GM12878 (cell line): Measurements from ENCODE around the gene ZNF239. TPM values are rescaled to one million over a fixed set of nuclear protein-coding genes. Genes with fewer than 3 reads are reported as not detected.

Experiments used
- ATAC-seq: fragments of 200-7000 bp; cut with Tn5 transposase; 3 replicates; pipeline ENCODE4 v1.9.1; 2020; ENCODE audit warnings: mild to moderate bottlenecking, moderate library complexity
- BruUV-seq: library from RNA; stranded (reverse); fragments of 400-500 nt; replicated peaks from 2 replicates; lab custom pipeline; 2021; lab: Mats Ljungman, UMichigan
- CTCF ChIA-PET: fragments of 300-600 bp; sonication (Branson Sonifier 250); formaldehyde crosslinking; extraction: SDS; loops from one replicate; lab custom pipeline; 2021; ENCODE audit warnings: inconsistent platforms; lab: Yijun Ruan, JAX
- POLR2A ChIA-PET: fragments of 350-600 bp; formaldehyde crosslinking; extraction: SDS; loops from one replicate; lab custom pipeline; 2021; ENCODE audit warnings: inconsistent platforms; lab: Charles Lee
- RAD21 ChIA-PET: fragments of 300-600 bp; sonication (Branson Sonifier 250); formaldehyde crosslinking; loops from one replicate; lab custom pipeline; 2023; ENCODE audit warnings: antibody characterized with exemption; ENCODE audit not compliant: unreplicated experiment; lab: Charles Lee
- SMC1A ChIA-PET: fragments of 300-600 bp; sonication (Branson Sonifier 250); formaldehyde crosslinking; loops from one replicate; lab custom pipeline; 2023; ENCODE audit not compliant: unreplicated experiment, uncharacterized antibody; lab: Charles Lee
- DNase-seq: peaks from one replicate; pipeline ENCODE4 v3.0.0-alpha.2; 2011; ENCODE audit warnings: low read depth, low spot score
- FAIRE-seq: peaks from 3 replicates; lab custom pipeline; 2011; peaks lifted over from hg19 to GRCh38; lab: Jason Lieb, UNC
- H2AFZ ChIP-seq: 2 replicates; pipeline ENCODE4 v1.6.0; 2011; ENCODE audit warnings: low read depth, low read length, control low read depth; ENCODE audit not compliant: control insufficient read depth
- H3K27ac ChIP-seq: 2 replicates; pipeline ENCODE4 v1.5.1; 2011; ENCODE audit warnings: control low read depth; ENCODE audit not compliant: control insufficient read depth, insufficient read depth
- H3K27me3 ChIP-seq, 2 experiments: replicated peaks in 1 of 2; 2 replicates each; pipeline versions ENCODE4 v1.6.0 to v1.6.1; 2011; ENCODE audit warnings: low read length in 1 of 2; ENCODE audit not compliant: control insufficient read depth in 2 of 2, insufficient read depth in 2 of 2
- H3K36me3 ChIP-seq, 2 experiments: 2 replicates each; pipeline ENCODE4 v1.5.1; 2011; ENCODE audit warnings: low read length in 1 of 2; ENCODE audit not compliant: control insufficient read depth in 2 of 2, insufficient read depth in 2 of 2
- H3K4me1 ChIP-seq: 2 replicates; pipeline ENCODE4 v1.6.1; 2011; ENCODE audit warnings: mild to moderate bottlenecking, low read length, moderate library complexity, mixed read lengths; ENCODE audit not compliant: control insufficient read depth, insufficient read depth
- H3K4me2 ChIP-seq: 2 replicates; pipeline ENCODE4 v1.6.0; 2011; ENCODE audit warnings: control low read depth; ENCODE audit not compliant: control insufficient read depth, insufficient read depth
- H3K4me3 ChIP-seq: fragments of 200-600 bp; sonication (generic); 2 replicates; pipeline ENCODE4 v1.5.1; 2016
- H3K79me2 ChIP-seq: 2 replicates; pipeline ENCODE4 v1.6.0; 2011; ENCODE audit warnings: low read length; ENCODE audit not compliant: control insufficient read depth, insufficient read depth
- H3K9ac ChIP-seq: 2 replicates; pipeline ENCODE4 v1.8.0; 2011; ENCODE audit warnings: low read length, control low read depth, mixed read lengths; ENCODE audit not compliant: control insufficient read depth, insufficient read depth
- H3K9me3 ChIP-seq: replicated peaks from 3 replicates; pipeline ENCODE4 v1.5.1; 2011; ENCODE audit warnings: mild to moderate bottlenecking, low read length; ENCODE audit not compliant: control insufficient read depth, insufficient read depth
- H4K20me1 ChIP-seq: 2 replicates; pipeline ENCODE4 v1.6.0; 2011; ENCODE audit not compliant: control insufficient read depth, insufficient read depth
- E2F8 ChIP-seq: fragments of 450-650 bp; IDR thresholded peaks from 2 replicates; pipeline ENCODE4 v1.6.1; 2018; ENCODE audit warnings: mild to moderate bottlenecking, low read depth, moderate library complexity; ENCODE audit not compliant: partially characterized antibody
- HDAC6 ChIP-seq: fragments of 200-600 bp; sonication (generic); IDR thresholded peaks from one replicate; pipeline ENCODE4 v1.8.0; 2017; ENCODE audit warnings: antibody characterized with exemption; ENCODE audit not compliant: unreplicated experiment
- PBX3 ChIP-seq: IDR thresholded peaks from 2 replicates; pipeline ENCODE4 v1.6.1; 2011; ENCODE audit warnings: mild to moderate bottlenecking, low read depth, low read length, moderate library complexity; ENCODE audit not compliant: insufficient replicate concordance
- REST ChIP-seq: IDR thresholded peaks from 2 replicates; pipeline ENCODE4 v1.6.1; 2012; ENCODE audit warnings: mild to moderate bottlenecking, low read depth, low read length
- WGBS: methylation state at CpG from one replicate; pipeline ENCODE4 v1.1.6; 2016; ENCODE audit warnings: low lambda C conversion rate; ENCODE audit not compliant: insufficient replicate concordance, insufficient coverage; ENCODE audit errors: missing lambda C conversion rate; 5-methylcytosine and 5-hydroxymethylcytosine counted together
- in situ Hi-C: fragments of 300-500 bp; cut with MboI; formaldehyde crosslinking; loops from 9 replicates; pipeline ENCODE4 v1.14.3; 2018; ENCODE audit warnings: mixed read lengths
- intact Hi-C: fragments of 100-400 bp; cut with micrococcal nuclease; formaldehyde crosslinking; loops from one replicate; pipeline ENCODE4 v1.14.2; 2022; ENCODE audit not compliant: unreplicated experiment
- polyA plus RNA-seq, 11 experiments: library from polyadenylated mRNA; depleted of rRNA in 4 of 11; unstranded in 6 of 11; stranded (reverse) in 5 of 11; fragments of >200 nt; fragmentation: Nextera tagmentation in 4 of 11; fragmentation: Illumina TruSeq in 1 of 11; extraction: Ambion mirVana in 4 of 11; extraction: Trizol in 1 of 11; gene quantifications; 1 replicate in 1 of 11; 2 replicates in 10 of 11; pipeline versions ENCODE4 v1.2.1 to v1.2.3, GENCODE V29; 2011 to 2016; ENCODE audit warnings: inconsistent platforms in 2 of 11, missing spikeins in 2 of 11, low read depth in 1 of 11
- total RNA-seq, 4 experiments: library from RNA; depleted of rRNA in 3 of 4; stranded (reverse); fragments of >200 nt in 3 of 4; fragmentation: Illumina TruSeq in 1 of 4; extraction: Trizol in 1 of 4; gene quantifications; 2 replicates each; pipeline versions ENCODE4 v1.2.1 to v1.2.3, GENCODE V29; 2013 to 2021

Gene ZNF239
- total and polyA plus RNA-seq, 10 of the 15 experiments (the other 5 are each of a cell fraction or from before 2014, with no cell fraction given), result 0.12 to 0.75 (median 0.43) TPM

DNA sequence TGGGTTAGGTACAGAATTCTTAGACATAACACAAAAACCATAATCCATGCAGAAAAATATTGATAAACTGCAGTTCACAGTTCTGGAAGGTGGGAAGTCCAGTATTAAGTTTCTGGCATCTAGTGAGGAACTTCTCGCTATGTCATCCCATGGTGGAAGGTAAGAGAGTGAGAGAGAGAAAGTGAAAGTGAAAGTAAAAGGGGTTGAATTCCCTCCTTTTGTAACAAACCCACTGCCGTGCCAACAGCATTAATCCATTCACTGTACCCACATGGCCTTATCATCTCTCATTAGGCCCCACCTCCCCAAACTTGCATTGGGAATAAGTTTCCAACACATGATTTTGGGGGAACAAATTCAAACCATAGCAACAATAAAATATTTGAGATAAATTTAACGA, 48.9 kb upstream of the ZNF239 start:
- POLR2A ChIA-PET, result no interaction called here
- H3K4me2 ChIP-seq, result no peak overlapping the region
- no peaks in the 10 kb centered on the region for H3K79me2 ChIP-seq
- no peaks in the 10 kb centered on the region for H3K36me3 ChIP-seq
- no peak overlapping the region for H3K4me3 ChIP-seq
- H4K20me1 ChIP-seq, result no peaks in the 10 kb centered on the region
- no peak overlapping the region for H3K27ac ChIP-seq
- ATAC-seq (no peak), FAIRE-seq (no peak), DNase-seq (no peak)
- H3K4me1 ChIP-seq, result no peaks in the 10 kb centered on the region
- BruUV-seq, result no TSS peak
- SMC1A ChIA-PET, result interaction anchor here (1.6 kb wide), 1 partner anchor 11 kb away, joined by 5 read pairs; no protein-coding TSS in a partner anchor
- H2AFZ ChIP-seq, result no peak overlapping the region
- intact Hi-C loops (no loop called here), in situ Hi-C loops (no loop called here)
- H3K9me3 ChIP-seq, result peaks cover 5% of the 10 kb centered on the region; the same call in 2 of the 3 replicates
- CTCF ChIA-PET, result no interaction called here
- H3K9ac ChIP-seq, result no peak overlapping the region
- RAD21 ChIA-PET, result no interaction called here
- 56% methylated on average over 3 of the region's 3 CpGs for WGBS
- TF ChIP-seq HDAC6, result no peak
- TF ChIP-seq PBX3, result no peak
- TF ChIP-seq REST, result no peak
- TF ChIP-seq E2F8, result no peak
- no peaks in the 10 kb centered on the region for H3K27me3 ChIP-seq
